Measurements from ENCODE around the gene C15orf39. TPM values are rescaled to one million over a fixed set of nuclear protein-coding genes. Genes with fewer than 3 reads are reported as not detected.

The C15orf39 gene
- total RNA-seq, 3 donors from 2014 or later (not counting 1 experiment from before 2014, with no cell fraction given): 63.5 to 89.2 (median 70.1) TPM

DNA sequence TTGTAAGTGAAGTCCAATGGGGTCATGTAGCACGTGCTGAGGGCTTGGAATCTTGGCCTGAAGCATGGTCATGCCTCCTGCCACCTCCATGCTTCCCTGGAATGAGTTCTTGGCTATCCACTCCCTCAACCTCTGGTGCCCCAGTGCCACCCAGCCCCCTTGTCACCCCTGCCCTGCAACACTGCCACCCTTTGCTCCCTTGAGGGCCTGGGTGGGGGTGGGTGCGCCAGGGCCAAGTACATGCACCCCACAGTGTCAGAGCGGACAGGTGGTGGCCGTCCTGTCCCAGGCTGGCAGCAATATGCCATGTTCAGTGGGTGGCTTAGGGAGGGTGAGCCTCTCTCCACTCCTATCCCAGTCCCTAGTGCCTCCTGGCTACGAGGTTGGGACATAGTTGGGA is 27.6 kb upstream of the C15orf39 start:
- no peaks in the 10 kb centered on the region for H3K36me3 ChIP-seq (ENCODE audit: control insufficient read depth, insufficient read depth, low read length)
- H3K4me1 ChIP-seq (ENCODE audit: control insufficient read depth, insufficient read depth, low read length): peaks cover 33% of the 10 kb centered on the region
- no peak overlapping the region for H3K27ac ChIP-seq (ENCODE audit: low read length)
- no peaks in the 10 kb centered on the region for H3K27me3 Mint-ChIP-seq (ENCODE audit: low read depth in 2 of 2)
- no peak for DNase-seq
- H3K4me3 ChIP-seq (ENCODE audit: low read length): no peak overlapping the region
- H3K27ac Mint-ChIP-seq: no peak overlapping the region
- WGBS (ENCODE audit: insufficient coverage): 95% methylated on average over 5 of the region's 5 CpGs
- H3K9me3 Mint-ChIP-seq: no peaks in the 10 kb centered on the region
- no peaks in the 10 kb centered on the region for H3K27me3 ChIP-seq (ENCODE audit: control insufficient read depth, insufficient read depth, low read length)
- intact Hi-C loops (cut with micrococcal nuclease): no loop called here
- no peak for ATAC-seq
- H3K4me1 Mint-ChIP-seq: peaks cover 31 to 45% of the 10 kb centered on the region in 2 donors
- TF ChIP-seq, protein P1, sequence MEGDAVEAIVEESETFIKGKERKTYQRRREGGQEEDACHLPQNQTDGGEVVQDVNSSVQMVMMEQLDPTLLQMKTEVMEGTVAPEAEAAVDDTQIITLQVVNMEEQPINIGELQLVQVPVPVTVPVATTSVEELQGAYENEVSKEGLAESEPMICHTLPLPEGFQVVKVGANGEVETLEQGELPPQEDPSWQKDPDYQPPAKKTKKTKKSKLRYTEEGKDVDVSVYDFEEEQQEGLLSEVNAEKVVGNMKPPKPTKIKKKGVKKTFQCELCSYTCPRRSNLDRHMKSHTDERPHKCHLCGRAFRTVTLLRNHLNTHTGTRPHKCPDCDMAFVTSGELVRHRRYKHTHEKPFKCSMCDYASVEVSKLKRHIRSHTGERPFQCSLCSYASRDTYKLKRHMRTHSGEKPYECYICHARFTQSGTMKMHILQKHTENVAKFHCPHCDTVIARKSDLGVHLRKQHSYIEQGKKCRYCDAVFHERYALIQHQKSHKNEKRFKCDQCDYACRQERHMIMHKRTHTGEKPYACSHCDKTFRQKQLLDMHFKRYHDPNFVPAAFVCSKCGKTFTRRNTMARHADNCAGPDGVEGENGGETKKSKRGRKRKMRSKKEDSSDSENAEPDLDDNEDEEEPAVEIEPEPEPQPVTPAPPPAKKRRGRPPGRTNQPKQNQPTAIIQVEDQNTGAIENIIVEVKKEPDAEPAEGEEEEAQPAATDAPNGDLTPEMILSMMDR (IDR thresholded peaks at IDR 0.05): no peak
- H3K9me3 ChIP-seq (ENCODE audit: control insufficient read depth, insufficient read depth, low read length): no peaks in the 10 kb centered on the region
- no peaks in the 10 kb centered on the region for H3K36me3 Mint-ChIP-seq
- H3K4me3 Mint-ChIP-seq: no peak overlapping the region

DNA sequence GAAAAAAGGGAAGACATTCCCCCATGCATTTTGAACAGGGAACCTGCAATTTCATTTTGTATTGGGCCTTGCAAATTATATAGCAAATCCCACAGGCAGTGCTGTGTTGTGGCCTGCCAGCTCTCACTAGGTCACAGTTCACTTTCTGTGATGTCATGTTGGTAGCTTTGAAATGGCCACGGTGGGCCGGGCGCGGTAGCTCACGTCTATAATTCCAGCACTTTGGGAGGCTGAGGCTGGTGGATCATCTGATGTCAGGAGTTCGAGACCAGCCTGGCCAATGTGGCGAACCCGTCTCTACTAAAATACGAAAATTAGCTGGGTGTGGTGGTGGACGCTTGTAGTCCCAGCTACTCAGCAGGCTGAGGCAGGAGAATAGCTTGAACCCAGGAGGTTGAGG is 27.0 kb upstream of the C15orf39 start:
- H3K27me3 Mint-ChIP-seq (ENCODE audit: low read depth in 2 of 2): no peaks in the 10 kb centered on the region
- intact Hi-C loops (cut with micrococcal nuclease): no loop called here
- Histone ChIP-seq H3K27ac (ENCODE audit: low read length) (no peak overlapping the region), H3K4me3 (ENCODE audit: low read length) (no peak overlapping the region), H3K4me1 (ENCODE audit: control insufficient read depth, insufficient read depth, low read length) (peaks cover 36% of the 10 kb centered on the region), H3K27me3 (ENCODE audit: control insufficient read depth, insufficient read depth, low read length) (no peaks in the 10 kb centered on the region), H3K9me3 (ENCODE audit: control insufficient read depth, insufficient read depth, low read length) (no peaks in the 10 kb centered on the region), H3K36me3 (ENCODE audit: control insufficient read depth, insufficient read depth, low read length) (no peaks in the 10 kb centered on the region)
- ATAC-seq (no peak), DNase-seq (no peak)
- no peaks in the 10 kb centered on the region for H3K36me3 Mint-ChIP-seq
- no peak overlapping the region for H3K4me3 Mint-ChIP-seq
- H3K4me1 Mint-ChIP-seq: peaks cover 34 to 46% of the 10 kb centered on the region in 2 donors
- no peak overlapping the region for H3K27ac Mint-ChIP-seq
- H3K9me3 Mint-ChIP-seq: no peaks in the 10 kb centered on the region
- TF ChIP-seq, protein P1 (IDR thresholded peaks at IDR 0.05): no peak
- 96% methylated on average over 10 of the region's 10 CpGs for WGBS (ENCODE audit: insufficient coverage)

DNA sequence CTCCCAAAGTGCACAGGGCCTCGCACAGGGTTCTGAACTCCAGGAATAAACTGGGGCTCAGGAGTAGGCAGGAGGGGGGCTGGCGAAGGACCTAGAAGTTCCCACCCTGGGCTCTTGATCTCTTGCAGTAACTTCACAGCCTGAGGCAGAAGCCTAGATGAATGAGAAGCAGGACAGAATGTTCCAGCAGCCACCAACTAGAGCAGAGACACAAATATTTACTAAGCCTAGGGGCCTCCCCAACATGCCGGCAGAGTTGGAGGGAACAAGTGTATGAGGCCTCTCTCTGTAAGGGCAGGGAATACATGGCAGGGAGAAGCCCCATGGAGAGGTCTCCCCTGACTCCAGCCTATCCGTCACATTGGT is 25.3 kb upstream of the C15orf39 start:
- H3K27ac Mint-ChIP-seq: peak overlapping the region in 1 of 2 donors; percentile 41
- no peak overlapping the region for H3K4me3 ChIP-seq (ENCODE audit: low read length)
- peaks cover 31% of the 10 kb centered on the region for H3K4me1 ChIP-seq (ENCODE audit: control insufficient read depth, insufficient read depth, low read length)

More for the DNA sequence above, 25.3 kb upstream of the C15orf39 start:
- Mint-ChIP-seq H3K36me3 (no peaks in the 10 kb centered on the region), H3K9me3 (no peaks in the 10 kb centered on the region), H3K27me3 (ENCODE audit: low read depth in 2 of 2) (no peaks in the 10 kb centered on the region), H3K4me1 (peaks cover 23 to 38% of the 10 kb centered on the region in 2 donors), H3K4me3 (no peak overlapping the region)
- DNase-seq: no peak
- Histone ChIP-seq H3K27me3 (ENCODE audit: control insufficient read depth, insufficient read depth, low read length) (no peaks in the 10 kb centered on the region), H3K9me3 (ENCODE audit: control insufficient read depth, insufficient read depth, low read length) (no peaks in the 10 kb centered on the region), H3K27ac (ENCODE audit: low read length) (no peak overlapping the region), H3K36me3 (ENCODE audit: control insufficient read depth, insufficient read depth, low read length) (no peaks in the 10 kb centered on the region)
- no peak for ATAC-seq
- TF ChIP-seq, protein P1 (IDR thresholded peaks at IDR 0.05): no peak
- WGBS (ENCODE audit: insufficient coverage): 85% methylated on average over 4 of the region's 4 CpGs
- intact Hi-C loops (cut with micrococcal nuclease): no loop called here
